ENCODE data around the gene CDK2.
"Not testable (repeated sequence)": the region's sequence is repeated elsewhere in the genome, so short reads cannot be mapped to it uniquely, and the experiment has no call there.

The CDK2 gene

GRCh38 chr12:55966408-55967281, at the start of gene CDK2:
TSS of gene CDK2 (plus strand) at chr12:55966830. CDS start at chr12:55967009, 179 bp downstream.
- DNase-seq (ENCODE audit: low spot score), result peak; percentile 96

- DNase-seq (ENCODE audit: low spot score), result not testable (repeated sequence)
Observed at GRCh38 chr12:55919032-55919431, 47.6 kb upstream of the CDK2 start.

GRCh38 chr12:55922126-55922525, 44.5 kb upstream of the CDK2 start:
- DNase-seq (ENCODE audit: low spot score), result no peak

- not testable (repeated sequence) for DNase-seq (ENCODE audit: low spot score)
Observed at GRCh38 chr12:55923648-55924047, 43.0 kb upstream of the CDK2 start.

- DNase-seq (ENCODE audit: low spot score), result no peak
Observed at GRCh38 chr12:55925371-55925770, 41.3 kb upstream of the CDK2 start.

GRCh38 chr12:55925870-55926737, 40.5 kb upstream of the CDK2 start:
- DNase-seq (ENCODE audit: low spot score), result no peak

- peak; percentile 94 for DNase-seq (ENCODE audit: low spot score)
Observed at GRCh38 chr12:55926738-55927587, 39.7 kb upstream of the CDK2 start.

GRCh38 chr12:55927588-55928502, 38.8 kb upstream of the CDK2 start, which contains the start of gene PYM1:
TSS of gene PYM1 (minus strand) at chr12:55927894. CDS start at chr12:55927761, 133 bp downstream.
- peak; percentile 62 for DNase-seq (ENCODE audit: low spot score)

- DNase-seq (ENCODE audit: low spot score), result no peak
Observed at GRCh38 chr12:55929306-55929791, 37.3 kb upstream of the CDK2 start.

GRCh38 chr12:55930771-55931316, 35.8 kb upstream of the CDK2 start, which contains the start of gene DGKA:
TSS of gene DGKA (plus strand) at chr12:55931162. CDS start at chr12:55936504, 5,342 bp downstream.
- peak; percentile 71 for DNase-seq (ENCODE audit: low spot score)

- DNase-seq (ENCODE audit: low spot score), result no peak
Observed at GRCh38 chr12:55931317-55931779, 35.3 kb upstream of the CDK2 start.

GRCh38 chr12:55931780-55932550, 34.7 kb upstream of the CDK2 start:
- DNase-seq (ENCODE audit: low spot score), result peak; percentile 53

GRCh38 chr12:55932551-55932910, 34.1 kb upstream of the CDK2 start:
- no peak for DNase-seq (ENCODE audit: low spot score)

- peak; percentile 45 for DNase-seq (ENCODE audit: low spot score)
Observed at GRCh38 chr12:55933169-55933798, 33.3 kb upstream of the CDK2 start.

- DNase-seq (ENCODE audit: low spot score), result no peak
Observed at GRCh38 chr12:55933799-55934742, 32.6 kb upstream of the CDK2 start.

- no peak for DNase-seq (ENCODE audit: low spot score)
Observed at GRCh38 chr12:55934773-55935172, 31.9 kb upstream of the CDK2 start.

- DNase-seq (ENCODE audit: low spot score), result no peak
Observed at GRCh38 chr12:55935738-55936151, 30.9 kb upstream of the CDK2 start.

- DNase-seq (ENCODE audit: low spot score), result no peak
Observed at GRCh38 chr12:55937981-55938380, 28.6 kb upstream of the CDK2 start.
